Esophagus squamous epithelium (tissue), 4 donors: Measurements from ENCODE around the gene CENPA.

Source experiments
- CTCF ChIP-seq, 6 experiments: fragments of 450-650 bp in 4 of 6; fragments of 200-600 bp in 2 of 6; sonication (generic) in 2 of 6; IDR thresholded peaks; one replicate each; pipeline ENCODE4 v1.5.1; 2016 to 2019; ENCODE audit warnings: antibody characterized with exemption in 6 of 6, mild to moderate bottlenecking in 4 of 6, moderate library complexity in 4 of 6
- POLR2A ChIP-seq, 4 donors: fragments of 450-650 bp; IDR thresholded peaks; one replicate each; pipeline ENCODE4 v1.6.1; 2017; ENCODE audit warnings: antibody characterized with exemption in 4 of 4, mild to moderate bottlenecking in 4 of 4, moderate library complexity in 3 of 4

- no peak for TF ChIP-seq CTCF (IDR thresholded peaks at IDR 0.05)
- no peak for TF ChIP-seq POLR2A (IDR thresholded peaks at IDR 0.05)
Observed at GRCh38 chr2:26740890-26741302, 45.0 kb upstream of the CENPA start.
